Ectodermal cell (in vitro differentiated cells): ENCODE measurements around the gene CDH4.
"Not testable (repeated sequence)": the region's sequence is repeated elsewhere in the genome, so short reads cannot be mapped to it uniquely, and the experiment has no call there.

Experiments
- H3K27ac ChIP-seq: 2 replicates; pipeline ENCODE4 v1.7.0; 2013; ENCODE audit warnings: mild to moderate bottlenecking, low read depth, low read length; ENCODE audit not compliant: insufficient read depth, poor library complexity, severe bottlenecking
- H3K27me3 ChIP-seq: 2 replicates; pipeline ENCODE4 v1.7.0; 2013; ENCODE audit warnings: mild to moderate bottlenecking, low read length; ENCODE audit not compliant: insufficient read depth, control insufficient read depth, poor library complexity, severe bottlenecking
- H3K36me3 ChIP-seq: one replicate; pipeline ENCODE4 v1.7.0; 2013; ENCODE audit warnings: low read length; ENCODE audit not compliant: control insufficient read depth, insufficient read depth
- H3K4me1 ChIP-seq: one replicate; pipeline ENCODE4 v1.7.0; 2013; ENCODE audit warnings: low read length; ENCODE audit not compliant: control insufficient read depth, insufficient read depth
- H3K4me3 ChIP-seq: 2 replicates; pipeline ENCODE4 v1.7.0; 2013; ENCODE audit warnings: low read depth, low read length, control low read depth; ENCODE audit not compliant: insufficient read depth
- H3K9me3 ChIP-seq: 2 replicates; pipeline ENCODE4 v1.7.0; 2013; ENCODE audit warnings: mild to moderate bottlenecking, low read length, moderate library complexity; ENCODE audit not compliant: control insufficient read depth
- WGBS, 2 experiments: methylation state at CpG; one replicate each; pipeline ENCODE4 v1.1.7; 2013; ENCODE audit warnings: missing lambda C conversion rate in 2 of 2; 5-methylcytosine and 5-hydroxymethylcytosine counted together

CDH4 gene

GRCh38 chr20:61853073-61854005 lies 601.3 kb downstream of the CDH4 start:
- Histone ChIP-seq H3K27ac (no peak overlapping the region), H3K36me3 (no peaks in the 10 kb centered on the region), H3K4me3 (no peak overlapping the region), H3K9me3 (no peaks in the 10 kb centered on the region), H3K4me1 (no peaks in the 10 kb centered on the region), H3K27me3 (no peaks in the 10 kb centered on the region)
- 94 to 95% methylated on average over 24 of the region's 24 CpGs for WGBS, 2 experiments

DNA sequence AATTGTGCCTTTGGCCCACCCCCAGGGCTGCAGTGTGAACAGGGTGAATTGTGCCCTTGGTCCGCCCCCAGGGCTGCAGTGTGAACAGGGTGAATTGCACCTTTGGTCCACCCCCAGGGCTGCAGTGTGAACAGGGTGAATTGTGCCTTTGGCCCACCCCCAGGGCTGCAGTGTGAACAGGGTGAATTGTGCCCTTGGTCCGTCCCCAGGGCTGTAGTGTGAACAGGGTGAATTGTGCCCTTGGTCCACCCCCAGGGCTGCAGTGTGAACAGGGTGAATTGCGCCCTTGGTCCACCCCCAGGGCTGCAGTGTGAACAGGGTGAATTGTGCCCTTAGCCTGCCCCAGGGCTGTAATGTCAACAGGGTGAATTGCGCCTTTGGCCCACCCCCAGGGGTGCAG lies 602.5 kb downstream of the CDH4 start:
- H3K36me3 ChIP-seq, H3K4me3 ChIP-seq, H3K27me3 ChIP-seq, H3K4me1 ChIP-seq, H3K27ac ChIP-seq, H3K9me3 ChIP-seq: not testable (repeated sequence)
- 92 to 93% methylated on average over 4 of the region's 4 CpGs for WGBS, 2 experiments

DNA sequence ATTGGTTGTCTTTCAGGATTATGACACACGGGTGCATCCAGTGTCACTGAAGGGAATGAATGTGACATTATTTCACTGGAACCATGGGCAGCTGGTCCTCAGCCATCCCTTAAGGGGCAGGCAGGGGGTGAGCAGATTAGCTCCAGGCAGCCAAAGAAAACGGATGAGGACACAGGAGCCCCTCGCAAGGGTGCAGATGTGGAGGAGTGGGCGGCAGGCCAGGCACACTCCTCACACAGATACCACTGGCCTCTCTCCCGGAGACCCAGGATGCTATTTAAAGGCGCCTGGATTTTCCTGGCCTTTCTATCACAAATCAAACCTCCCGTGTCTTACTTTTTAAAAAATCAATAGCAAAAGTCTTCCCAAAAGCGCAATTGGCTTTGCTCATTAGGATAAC lies 603.2 kb downstream of the CDH4 start:
- Histone ChIP-seq H3K36me3 (no peaks in the 10 kb centered on the region), H3K27me3 (no peaks in the 10 kb centered on the region), H3K4me3 (no peak overlapping the region), H3K9me3 (no peaks in the 10 kb centered on the region), H3K4me1 (no peaks in the 10 kb centered on the region), H3K27ac (no peak overlapping the region)
- WGBS, 2 experiments = 92% methylated on average over 8 of the region's 8 CpGs

DNA sequence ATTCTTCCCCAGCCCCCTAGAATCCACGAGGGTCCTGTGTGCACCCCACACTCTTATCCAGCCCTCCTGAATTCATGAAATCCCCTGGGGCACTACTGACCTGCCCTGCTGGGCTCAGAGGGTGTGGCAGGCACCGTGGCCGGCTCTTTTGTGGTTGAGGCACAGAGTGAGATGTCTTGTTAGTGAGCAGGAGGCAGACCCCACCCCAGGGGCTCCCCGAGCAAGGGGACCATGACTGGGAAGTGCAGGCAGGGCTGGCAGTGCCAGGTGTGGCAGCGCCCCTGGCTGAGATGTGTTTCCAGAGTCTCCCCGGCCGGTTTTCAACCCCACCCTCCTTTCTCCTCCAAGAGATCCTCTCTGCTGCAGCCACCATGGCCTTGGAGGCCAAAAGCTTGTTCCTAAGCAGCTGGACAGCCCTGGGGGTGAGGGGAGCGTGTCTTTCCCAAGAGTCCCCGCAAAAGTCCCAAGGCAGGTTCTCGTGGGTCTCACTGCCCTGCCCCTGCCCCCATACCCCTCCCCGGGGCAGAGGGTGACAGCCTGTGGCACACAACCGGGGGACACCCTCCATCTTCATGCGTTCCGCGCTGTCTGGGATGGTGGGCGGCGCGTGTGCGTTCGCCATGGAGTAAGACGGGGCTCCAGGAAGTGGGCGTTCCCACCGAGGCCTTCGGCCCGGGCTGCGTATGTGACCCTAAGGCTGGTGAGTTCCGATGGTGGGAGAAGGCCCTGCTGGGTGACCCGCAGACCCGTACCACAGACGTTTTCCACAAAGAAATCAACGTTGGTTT lies 604.8 kb downstream of the CDH4 start:
- Histone ChIP-seq H3K27me3 (no peaks in the 10 kb centered on the region), H3K4me1 (no peaks in the 10 kb centered on the region), H3K4me3 (no peak overlapping the region), H3K36me3 (no peaks in the 10 kb centered on the region), H3K27ac (no peak overlapping the region), H3K9me3 (no peaks in the 10 kb centered on the region)
- 92 to 93% methylated on average over 31 of the region's 31 CpGs for WGBS, 2 experiments

DNA sequence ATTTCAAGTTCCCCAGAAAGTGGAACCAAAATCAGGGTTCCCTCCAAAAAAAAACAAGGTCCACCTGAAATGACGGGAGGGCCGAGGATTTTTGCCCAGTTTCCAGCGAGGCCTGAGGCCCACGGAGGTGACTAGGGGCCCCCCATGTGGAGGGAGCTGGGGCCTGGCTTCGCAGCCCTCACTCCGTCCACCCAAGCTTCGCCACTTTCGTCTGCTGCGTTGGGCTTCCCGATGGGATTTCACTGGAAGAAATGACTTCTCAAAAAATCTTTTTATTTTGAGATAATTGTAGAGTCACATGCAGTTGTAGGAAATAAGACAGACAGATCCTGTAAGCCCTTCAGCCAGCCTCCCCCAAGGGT lies 605.3 kb downstream of the CDH4 start:
- Histone ChIP-seq H3K4me1 (no peaks in the 10 kb centered on the region), H3K9me3 (no peaks in the 10 kb centered on the region), H3K36me3 (no peaks in the 10 kb centered on the region), H3K4me3 (no peak overlapping the region), H3K27me3 (no peaks in the 10 kb centered on the region), H3K27ac (no peak overlapping the region)
- WGBS, 2 experiments = 91% methylated on average over 10 of the region's 10 CpGs

DNA sequence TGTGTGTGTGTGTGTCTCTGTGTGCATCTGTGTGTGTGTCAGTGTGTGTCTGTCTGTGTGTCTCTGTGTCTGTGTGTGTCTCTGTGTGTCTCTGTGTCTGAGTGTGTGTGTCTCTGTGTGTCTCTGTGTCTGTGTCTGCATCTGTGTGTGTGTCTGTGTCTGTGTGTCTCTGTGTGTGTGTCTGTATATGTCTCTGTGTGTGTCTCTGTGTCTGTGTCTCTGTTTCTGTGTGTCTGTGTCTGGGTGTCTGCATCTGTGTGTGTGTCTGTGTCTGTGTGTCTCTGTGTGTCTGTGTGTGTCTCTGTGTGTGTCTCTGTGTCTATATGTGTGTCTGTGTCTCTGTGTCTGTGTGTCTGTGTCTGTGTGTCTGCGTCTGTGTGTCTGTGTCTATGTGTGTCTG lies 605.8 kb downstream of the CDH4 start:
- Histone ChIP-seq H3K4me3 (no peak overlapping the region), H3K4me1 (no peaks in the 10 kb centered on the region), H3K36me3 (no peaks in the 10 kb centered on the region), H3K27me3 (no peaks in the 10 kb centered on the region), H3K9me3 (no peaks in the 10 kb centered on the region), H3K27ac (no peak overlapping the region)
- 83 to 96% methylated on average over 1 of the region's 1 CpG for WGBS, 2 experiments

DNA sequence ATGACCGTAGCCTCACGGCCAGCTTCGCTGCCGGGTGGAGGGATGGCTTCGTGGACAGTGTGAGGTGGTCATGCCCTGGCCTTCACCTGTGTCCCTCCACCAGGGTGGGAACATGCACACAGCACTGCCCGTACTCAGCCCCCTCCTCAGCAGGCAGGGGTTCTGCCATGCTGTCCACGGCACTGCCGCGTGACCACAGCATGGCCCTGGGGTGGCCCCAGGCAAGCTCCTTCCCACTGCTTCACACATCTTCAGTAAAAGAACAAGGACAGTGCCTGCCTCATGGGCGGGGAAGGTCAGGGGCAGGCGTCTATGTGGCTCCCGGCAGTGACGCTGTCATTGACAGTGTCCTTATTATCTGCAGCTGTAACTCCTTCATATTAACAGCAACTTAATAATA lies 607.7 kb downstream of the CDH4 start:
- H3K9me3 ChIP-seq = no peaks in the 10 kb centered on the region
- H3K27me3 ChIP-seq = no peaks in the 10 kb centered on the region
- H3K36me3 ChIP-seq = no peaks in the 10 kb centered on the region
- WGBS, 2 experiments = 92 to 95% methylated on average over 13 of the region's 13 CpGs
- no peak overlapping the region for H3K27ac ChIP-seq
- H3K4me3 ChIP-seq = no peak overlapping the region
- no peaks in the 10 kb centered on the region for H3K4me1 ChIP-seq

GRCh38 chr20:61860260-61860987 lies 608.4 kb downstream of the CDH4 start:
- Histone ChIP-seq H3K4me1 (no peaks in the 10 kb centered on the region), H3K9me3 (no peaks in the 10 kb centered on the region), H3K27ac (no peak overlapping the region), H3K27me3 (no peaks in the 10 kb centered on the region), H3K36me3 (no peaks in the 10 kb centered on the region), H3K4me3 (no peak overlapping the region)
- WGBS, 2 experiments = 81 to 82% methylated on average over 8 of the region's 8 CpGs

- no peaks in the 10 kb centered on the region for H3K4me1 ChIP-seq
- no peak overlapping the region for H3K27ac ChIP-seq
- 92% methylated on average over 33 of the region's 33 CpGs for WGBS, 2 experiments
- no peak overlapping the region for H3K4me3 ChIP-seq
- H3K27me3 ChIP-seq = no peaks in the 10 kb centered on the region
- H3K9me3 ChIP-seq = no peaks in the 10 kb centered on the region
- no peaks in the 10 kb centered on the region for H3K36me3 ChIP-seq
Measured at GRCh38 chr20:61861054-61861841, 609.2 kb downstream of the CDH4 start.
